ENCODE results near the gene RPP30. TPM values are rescaled to one million over a fixed set of nuclear protein-coding genes. Genes with fewer than 3 reads are reported as not detected.

RPP30 gene
- total and polyA plus RNA-seq, 2 of the 13 experiments (the other 11 are each of a cell fraction or from before 2014, with no cell fraction given), result 27.1 to 65.0 TPM

DNA sequence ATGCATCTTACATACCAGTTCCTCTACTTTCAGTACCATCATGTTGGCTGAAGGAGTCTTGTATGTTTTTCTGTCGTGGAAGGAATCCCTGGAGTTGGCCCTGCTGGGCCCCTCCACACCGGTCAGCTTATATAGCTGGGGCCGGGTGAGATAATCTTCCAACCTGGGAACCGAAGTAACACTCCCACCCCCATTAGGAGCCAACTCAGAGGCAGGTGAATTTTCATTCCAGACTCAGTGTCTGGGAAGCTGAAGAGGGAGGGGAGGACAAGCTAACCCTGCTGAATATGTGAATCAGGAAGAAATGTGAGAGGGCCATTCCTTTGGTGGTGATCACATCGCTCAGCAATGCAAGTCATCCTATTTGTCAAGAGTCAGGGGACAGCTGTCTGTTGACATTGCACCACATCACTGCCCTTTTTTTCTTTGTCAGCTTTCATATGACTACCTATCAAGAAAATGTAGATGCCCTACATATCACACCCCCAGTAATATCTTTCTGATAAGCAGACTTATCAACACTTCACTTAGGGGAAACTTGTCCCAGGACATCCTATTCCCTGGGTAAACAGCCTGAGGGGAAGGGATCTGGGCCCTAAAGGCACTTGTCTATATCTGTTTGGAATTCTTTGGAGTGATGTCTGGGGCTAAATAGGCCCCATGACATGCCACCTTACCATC lies 49.4 kb downstream of the RPP30 start, which contains the start of gene ANKRD1 (continued):
- TF ChIP-seq, protein P1, sequence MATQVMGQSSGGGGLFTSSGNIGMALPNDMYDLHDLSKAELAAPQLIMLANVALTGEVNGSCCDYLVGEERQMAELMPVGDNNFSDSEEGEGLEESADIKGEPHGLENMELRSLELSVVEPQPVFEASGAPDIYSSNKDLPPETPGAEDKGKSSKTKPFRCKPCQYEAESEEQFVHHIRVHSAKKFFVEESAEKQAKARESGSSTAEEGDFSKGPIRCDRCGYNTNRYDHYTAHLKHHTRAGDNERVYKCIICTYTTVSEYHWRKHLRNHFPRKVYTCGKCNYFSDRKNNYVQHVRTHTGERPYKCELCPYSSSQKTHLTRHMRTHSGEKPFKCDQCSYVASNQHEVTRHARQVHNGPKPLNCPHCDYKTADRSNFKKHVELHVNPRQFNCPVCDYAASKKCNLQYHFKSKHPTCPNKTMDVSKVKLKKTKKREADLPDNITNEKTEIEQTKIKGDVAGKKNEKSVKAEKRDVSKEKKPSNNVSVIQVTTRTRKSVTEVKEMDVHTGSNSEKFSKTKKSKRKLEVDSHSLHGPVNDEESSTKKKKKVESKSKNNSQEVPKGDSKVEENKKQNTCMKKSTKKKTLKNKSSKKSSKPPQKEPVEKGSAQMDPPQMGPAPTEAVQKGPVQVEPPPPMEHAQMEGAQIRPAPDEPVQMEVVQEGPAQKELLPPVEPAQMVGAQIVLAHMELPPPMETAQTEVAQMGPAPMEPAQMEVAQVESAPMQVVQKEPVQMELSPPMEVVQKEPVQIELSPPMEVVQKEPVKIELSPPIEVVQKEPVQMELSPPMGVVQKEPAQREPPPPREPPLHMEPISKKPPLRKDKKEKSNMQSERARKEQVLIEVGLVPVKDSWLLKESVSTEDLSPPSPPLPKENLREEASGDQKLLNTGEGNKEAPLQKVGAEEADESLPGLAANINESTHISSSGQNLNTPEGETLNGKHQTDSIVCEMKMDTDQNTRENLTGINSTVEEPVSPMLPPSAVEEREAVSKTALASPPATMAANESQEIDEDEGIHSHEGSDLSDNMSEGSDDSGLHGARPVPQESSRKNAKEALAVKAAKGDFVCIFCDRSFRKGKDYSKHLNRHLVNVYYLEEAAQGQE (IDR thresholded peaks at IDR 0.05; ENCODE audit: borderline replicate concordance in 1 of 2, low read depth in 1 of 2, low read length in 2 of 2), result no peak
- no peak for TF ChIP-seq TRIM24 (CRISPR knock-in tag; IDR thresholded peaks at IDR 0.05)
- peak; percentile 73 for TF ChIP-seq ZNF614 (CRISPR knock-in tag; IDR thresholded peaks at IDR 0.05; ENCODE audit: borderline replicate concordance)
- peak; percentile 92 for TF ChIP-seq NCOA2 (CRISPR knock-in tag; IDR thresholded peaks at IDR 0.05)
- TF ChIP-seq POLR2AphosphoS5 (IDR thresholded peaks at IDR 0.05; ENCODE audit: low read depth, low read length), result no peak
- no peak for TF ChIP-seq ZNF619 (CRISPR knock-in tag; IDR thresholded peaks at IDR 0.05)
- TF ChIP-seq, protein P2, sequence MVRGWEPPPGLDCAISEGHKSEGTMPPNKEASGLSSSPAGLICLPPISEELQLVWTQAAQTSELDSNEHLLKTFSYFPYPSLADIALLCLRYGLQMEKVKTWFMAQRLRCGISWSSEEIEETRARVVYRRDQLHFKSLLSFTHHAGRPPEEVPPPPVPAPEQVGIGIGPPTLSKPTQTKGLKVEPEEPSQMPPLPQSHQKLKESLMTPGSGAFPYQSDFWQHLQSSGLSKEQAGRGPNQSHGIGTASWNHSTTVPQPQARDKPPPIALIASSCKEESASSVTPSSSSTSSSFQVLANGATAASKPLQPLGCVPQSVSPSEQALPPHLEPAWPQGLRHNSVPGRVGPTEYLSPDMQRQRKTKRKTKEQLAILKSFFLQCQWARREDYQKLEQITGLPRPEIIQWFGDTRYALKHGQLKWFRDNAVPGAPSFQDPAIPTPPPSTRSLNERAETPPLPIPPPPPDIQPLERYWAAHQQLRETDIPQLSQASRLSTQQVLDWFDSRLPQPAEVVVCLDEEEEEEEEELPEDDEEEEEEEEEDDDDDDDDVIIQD (CRISPR knock-in tag; IDR thresholded peaks at IDR 0.05; ENCODE audit: low read depth), result peak; percentile 78
- TF ChIP-seq, protein P3, sequence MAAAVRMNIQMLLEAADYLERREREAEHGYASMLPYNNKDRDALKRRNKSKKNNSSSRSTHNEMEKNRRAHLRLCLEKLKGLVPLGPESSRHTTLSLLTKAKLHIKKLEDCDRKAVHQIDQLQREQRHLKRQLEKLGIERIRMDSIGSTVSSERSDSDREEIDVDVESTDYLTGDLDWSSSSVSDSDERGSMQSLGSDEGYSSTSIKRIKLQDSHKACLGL (CRISPR knock-in tag; IDR thresholded peaks at IDR 0.05), result no peak
- TF ChIP-seq NKX3-1 (CRISPR knock-in tag; IDR thresholded peaks at IDR 0.05), result 0 out of 2 replicates have a peak, but pooled peaks have one; percentile 52
- no peak for TF ChIP-seq ZNF329 (CRISPR knock-in tag; IDR thresholded peaks at IDR 0.05; ENCODE audit: low read depth)
- TF ChIP-seq ISL2 (CRISPR knock-in tag; IDR thresholded peaks at IDR 0.05), result peak; percentile 86
- TF ChIP-seq SMAD3 (CRISPR knock-in tag; IDR thresholded peaks at IDR 0.05), result peak; percentile 50; the same call in 1 of the 2 replicates
- no peak for TF ChIP-seq IRX3 (CRISPR knock-in tag; IDR thresholded peaks at IDR 0.05; ENCODE audit: borderline replicate concordance, low read depth)
- TF ChIP-seq ZNF7 (CRISPR knock-in tag; IDR thresholded peaks at IDR 0.05), result no peak
- no peak for TF ChIP-seq SRF (IDR thresholded peaks at IDR 0.05; ENCODE audit: low read depth, low read length)
- peak; percentile 99 for TF ChIP-seq FOSL2 (CRISPR knock-in tag; IDR thresholded peaks at IDR 0.05)
- no peak for TF ChIP-seq SSRP1 (CRISPR knock-in tag; IDR thresholded peaks at IDR 0.05)
- TF ChIP-seq, protein P4, sequence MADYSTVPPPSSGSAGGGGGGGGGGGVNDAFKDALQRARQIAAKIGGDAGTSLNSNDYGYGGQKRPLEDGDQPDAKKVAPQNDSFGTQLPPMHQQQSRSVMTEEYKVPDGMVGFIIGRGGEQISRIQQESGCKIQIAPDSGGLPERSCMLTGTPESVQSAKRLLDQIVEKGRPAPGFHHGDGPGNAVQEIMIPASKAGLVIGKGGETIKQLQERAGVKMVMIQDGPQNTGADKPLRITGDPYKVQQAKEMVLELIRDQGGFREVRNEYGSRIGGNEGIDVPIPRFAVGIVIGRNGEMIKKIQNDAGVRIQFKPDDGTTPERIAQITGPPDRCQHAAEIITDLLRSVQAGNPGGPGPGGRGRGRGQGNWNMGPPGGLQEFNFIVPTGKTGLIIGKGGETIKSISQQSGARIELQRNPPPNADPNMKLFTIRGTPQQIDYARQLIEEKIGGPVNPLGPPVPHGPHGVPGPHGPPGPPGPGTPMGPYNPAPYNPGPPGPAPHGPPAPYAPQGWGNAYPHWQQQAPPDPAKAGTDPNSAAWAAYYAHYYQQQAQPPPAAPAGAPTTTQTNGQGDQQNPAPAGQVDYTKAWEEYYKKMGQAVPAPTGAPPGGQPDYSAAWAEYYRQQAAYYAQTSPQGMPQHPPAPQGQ (CRISPR knock-in tag; IDR thresholded peaks at IDR 0.05; ENCODE audit: borderline replicate concordance), result no peak
- TF ChIP-seq CENPX (CRISPR knock-in tag; IDR thresholded peaks at IDR 0.05), result no peak
- peak; percentile 68; the same call in 1 of the 2 replicates for TF ChIP-seq ZMYM4 (CRISPR knock-in tag; IDR thresholded peaks at IDR 0.05)
- TF ChIP-seq THAP11 (CRISPR knock-in tag; IDR thresholded peaks at IDR 0.05), result peak; percentile 76; the same call in 1 of the 2 replicates
- TF ChIP-seq FOXM1 (CRISPR knock-in tag; IDR thresholded peaks at IDR 0.05), result no peak
- TF ChIP-seq HDAC1 (CRISPR knock-in tag; IDR thresholded peaks at IDR 0.05), result peak; percentile 55; the same call in 1 of the 2 replicates
- peak; percentile 39; the same call in 1 of the 2 replicates for TF ChIP-seq ZNF124 (CRISPR knock-in tag; IDR thresholded peaks at IDR 0.05)
- no peak for TF ChIP-seq ZBTB42 (CRISPR knock-in tag; IDR thresholded peaks at IDR 0.05)

All from HepG2 (cell line).